Measurements from ENCODE around the gene CMPK1.

The CMPK1 gene

GRCh38 chr1:47409311-47410067, 75.9 kb downstream of the CMPK1 start:
- peaks cover 34% of the 10 kb centered on the region for H3K4me1 Mint-ChIP-seq
- H3K4me3 Mint-ChIP-seq: peak overlapping the region in 2 of 3 experiments; percentile 7 to 10
- H3K27ac Mint-ChIP-seq: peak overlapping the region; percentile 31 to 81 (median 66)
- H3K36me3 Mint-ChIP-seq (ENCODE audit: low read depth): no peaks in the 10 kb centered on the region
- H3K27me3 Mint-ChIP-seq (ENCODE audit: low read depth): peaks cover 43% of the 10 kb centered on the region
- TF ChIP-seq CTCF (IDR thresholded peaks at IDR 0.05; ENCODE audit: unreplicated experiment in 3 of 3): no peak
- no peaks in the 10 kb centered on the region for H3K9me3 Mint-ChIP-seq

GRCh38 chr1:47410068-47410455, 76.5 kb downstream of the CMPK1 start:
- no peak for TF ChIP-seq CTCF (IDR thresholded peaks at IDR 0.05; ENCODE audit: unreplicated experiment in 3 of 3)
- peak overlapping the region; percentile 31 to 81 (median 66) for H3K27ac Mint-ChIP-seq
- peaks cover 34% of the 10 kb centered on the region for H3K4me1 Mint-ChIP-seq
- H3K36me3 Mint-ChIP-seq (ENCODE audit: low read depth): no peaks in the 10 kb centered on the region
- peaks cover 49% of the 10 kb centered on the region for H3K27me3 Mint-ChIP-seq (ENCODE audit: low read depth)
- no peaks in the 10 kb centered on the region for H3K9me3 Mint-ChIP-seq
- no peak overlapping the region for H3K4me3 Mint-ChIP-seq

GRCh38 chr1:47411436-47411835, 77.8 kb downstream of the CMPK1 start:
- Mint-ChIP-seq H3K27me3 (ENCODE audit: low read depth) (peaks cover 54% of the 10 kb centered on the region), H3K4me1 (peaks cover 30% of the 10 kb centered on the region), H3K36me3 (ENCODE audit: low read depth) (no peaks in the 10 kb centered on the region), H3K4me3 (no peak overlapping the region), H3K27ac (no peak overlapping the region), H3K9me3 (no peaks in the 10 kb centered on the region)
- no peak for TF ChIP-seq CTCF (IDR thresholded peaks at IDR 0.05; ENCODE audit: unreplicated experiment in 3 of 3)

GRCh38 chr1:47412437-47412836, 78.8 kb downstream of the CMPK1 start:
- no peak for TF ChIP-seq CTCF (IDR thresholded peaks at IDR 0.05; ENCODE audit: unreplicated experiment in 3 of 3)
- Mint-ChIP-seq H3K4me3 (no peak overlapping the region), H3K27ac (no peak overlapping the region), H3K36me3 (ENCODE audit: low read depth) (no peaks in the 10 kb centered on the region), H3K27me3 (ENCODE audit: low read depth) (peaks cover 60% of the 10 kb centered on the region), H3K4me1 (peaks cover 30% of the 10 kb centered on the region), H3K9me3 (no peaks in the 10 kb centered on the region)

GRCh38 chr1:47415728-47416318, 82.2 kb downstream of the CMPK1 start, which contains the start of gene FOXE3:
Gene FOXE3 (plus strand): TSS chr1:47416285. CDS start chr1:47416316, 31 bp downstream.
- no peak for TF ChIP-seq CTCF (IDR thresholded peaks at IDR 0.05; ENCODE audit: unreplicated experiment in 3 of 3)
- Mint-ChIP-seq H3K27ac (no peak within 1 kb of the TSS), H3K4me3 (peak within 1 kb of the TSS; percentile 76 to 81 (median 76)), H3K9me3 (no peaks in the 10 kb centered on the region), H3K36me3 (ENCODE audit: low read depth) (peaks cover 5% of the 10 kb centered on the region), H3K4me1 (peaks cover 5% of the 10 kb centered on the region), H3K27me3 (ENCODE audit: low read depth) (peaks cover 75% of the 10 kb centered on the region)
